ENCODE measurements around the gene ATG2B. TPM values are rescaled to one million over a fixed set of nuclear protein-coding genes. Genes with fewer than 3 reads are reported as not detected.

Gene ATG2B
- total and polyA plus RNA-seq, 2 donors (not counting 3 experiments of a cell fraction or from before 2014, with no cell fraction given), result 5.9 to 17.8 TPM

DNA sequence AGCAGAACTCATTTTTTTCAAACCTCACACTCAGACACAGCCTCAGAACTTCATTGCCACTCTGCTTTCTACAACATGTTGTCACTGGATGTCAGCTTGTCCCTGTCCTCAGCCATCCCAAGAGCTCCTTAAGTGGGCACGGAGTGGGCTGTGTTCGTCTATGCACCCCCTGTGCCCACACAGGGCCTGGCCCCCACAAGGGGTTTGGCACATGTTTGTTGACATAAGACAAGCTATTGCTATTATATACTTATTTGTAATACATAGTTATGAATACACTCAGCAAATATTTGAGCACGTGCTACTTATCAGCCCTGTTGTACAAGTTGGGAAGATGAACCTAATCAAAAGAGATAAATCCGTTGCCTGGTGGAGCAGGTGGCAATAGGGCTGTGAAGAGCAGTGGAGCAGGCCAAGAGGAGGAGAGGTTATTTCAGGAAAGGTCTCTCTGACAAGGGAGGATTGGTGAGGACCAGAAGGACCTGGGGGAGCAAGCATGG, 111.4 kb downstream of the ATG2B start:
- no peak for FAIRE-seq
- dilution Hi-C loops (cut with MboI; ENCODE audit: extremely low pct_ligation_motif_present, low sequenced_read_pairs), result no loop called here
- Histone ChIP-seq H3K27me3 (ENCODE audit: control insufficient read depth in 2 of 2, insufficient read depth in 2 of 2, low read length in 2 of 2) (no peaks in the 10 kb centered on the region), H3K79me2 (ENCODE audit: control insufficient read depth, insufficient read depth, low read length) (no peaks in the 10 kb centered on the region), H3K4me2 (ENCODE audit: insufficient read depth, low read length) (no peak overlapping the region), H3K4me3 (replicated peaks in 1 of 3; ENCODE audit: insufficient read depth in 1 of 3, low read depth in 1 of 3, low read length in 3 of 3) (no peak overlapping the region), H3K36me3 (ENCODE audit: control insufficient read depth in 2 of 2, extremely low read depth in 1 of 2, insufficient read depth in 2 of 2, low read length in 2 of 2) (no peaks in the 10 kb centered on the region), H3K27ac (ENCODE audit: insufficient read depth, low read depth, low read length) (no peak overlapping the region), H2AFZ (ENCODE audit: low read depth, low read length) (no peak overlapping the region), H3K4me1 (ENCODE audit: control insufficient read depth, extremely low read depth, insufficient read depth, low read length) (no peaks in the 10 kb centered on the region), H4K20me1 (replicated peaks; ENCODE audit: control insufficient read depth, extremely low read depth, insufficient read depth, low read length) (no peaks in the 10 kb centered on the region), H3K9ac (replicated peaks; ENCODE audit: extremely low read depth, insufficient read depth, low read length) (no peak overlapping the region), H3K9me3 (replicated peaks; ENCODE audit: control insufficient read depth, insufficient read depth, low read length) (no peaks in the 10 kb centered on the region), H3K9me1 (replicated peaks; ENCODE audit: control insufficient read depth, extremely low read depth, insufficient read depth, low read length) (no peaks in the 10 kb centered on the region)
- no peak for TF ChIP-seq MYC (IDR thresholded peaks at IDR 0.05; ENCODE audit: low read depth, low read length)
- TF ChIP-seq JUN (IDR thresholded peaks at IDR 0.05; ENCODE audit: borderline replicate concordance, insufficient read depth, insufficient read length, low read depth), result no peak
- TF ChIP-seq FOS (IDR thresholded peaks at IDR 0.05; ENCODE audit: borderline replicate concordance, insufficient read depth, low read length), result no peak
- TF ChIP-seq, protein P1, sequence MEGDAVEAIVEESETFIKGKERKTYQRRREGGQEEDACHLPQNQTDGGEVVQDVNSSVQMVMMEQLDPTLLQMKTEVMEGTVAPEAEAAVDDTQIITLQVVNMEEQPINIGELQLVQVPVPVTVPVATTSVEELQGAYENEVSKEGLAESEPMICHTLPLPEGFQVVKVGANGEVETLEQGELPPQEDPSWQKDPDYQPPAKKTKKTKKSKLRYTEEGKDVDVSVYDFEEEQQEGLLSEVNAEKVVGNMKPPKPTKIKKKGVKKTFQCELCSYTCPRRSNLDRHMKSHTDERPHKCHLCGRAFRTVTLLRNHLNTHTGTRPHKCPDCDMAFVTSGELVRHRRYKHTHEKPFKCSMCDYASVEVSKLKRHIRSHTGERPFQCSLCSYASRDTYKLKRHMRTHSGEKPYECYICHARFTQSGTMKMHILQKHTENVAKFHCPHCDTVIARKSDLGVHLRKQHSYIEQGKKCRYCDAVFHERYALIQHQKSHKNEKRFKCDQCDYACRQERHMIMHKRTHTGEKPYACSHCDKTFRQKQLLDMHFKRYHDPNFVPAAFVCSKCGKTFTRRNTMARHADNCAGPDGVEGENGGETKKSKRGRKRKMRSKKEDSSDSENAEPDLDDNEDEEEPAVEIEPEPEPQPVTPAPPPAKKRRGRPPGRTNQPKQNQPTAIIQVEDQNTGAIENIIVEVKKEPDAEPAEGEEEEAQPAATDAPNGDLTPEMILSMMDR (IDR thresholded peaks at IDR 0.05; ENCODE audit: extremely low read depth in 1 of 2, insufficient read depth in 1 of 2, low read depth in 1 of 2, low read length in 2 of 2), result no peak
- no peak for TF ChIP-seq POLR2A (IDR thresholded peaks at IDR 0.05; ENCODE audit: low read depth, low read length)
- TF ChIP-seq GATA2 (IDR thresholded peaks at IDR 0.05; ENCODE audit: insufficient read depth, insufficient read length, low read depth, low read length), result no peak
- no peak for TF ChIP-seq EZH2 (IDR thresholded peaks at IDR 0.05; ENCODE audit: borderline replicate concordance, low read depth, low read length, severe bottlenecking)
- TF ChIP-seq, protein P2, sequence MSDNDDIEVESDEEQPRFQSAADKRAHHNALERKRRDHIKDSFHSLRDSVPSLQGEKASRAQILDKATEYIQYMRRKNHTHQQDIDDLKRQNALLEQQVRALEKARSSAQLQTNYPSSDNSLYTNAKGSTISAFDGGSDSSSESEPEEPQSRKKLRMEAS (IDR thresholded peaks at IDR 0.05; ENCODE audit: insufficient read depth, insufficient read length), result no peak
- TF ChIP-seq POLR2AphosphoS5 (IDR thresholded peaks at IDR 0.05; ENCODE audit: insufficient read depth, low read depth, low read length), result no peak
- CTCF ChIA-PET, result interaction anchor here (1.5 kb wide), 1 partner anchor 8 kb away, joined by 4 read pairs; no protein-coding TSS in a partner anchor
- POLR2A ChIA-PET, result no interaction called here
- no TSS peak for BruUV-seq (replicated peaks)
- no peak for DNase-seq (ENCODE audit: low read depth, low spot score)
- intact Hi-C loops (cut with micrococcal nuclease), result no loop called here

Measured in endothelial cell of umbilical vein (primary cell).